Pons (tissue), 1 donor: ENCODE measurements around the gene STK35.

Experiments used
- DNase-seq: peaks from one replicate; pipeline ENCODE4 v3.0.0-alpha.2; 2016; ENCODE audit warnings: low spot score

Gene STK35

DNA sequence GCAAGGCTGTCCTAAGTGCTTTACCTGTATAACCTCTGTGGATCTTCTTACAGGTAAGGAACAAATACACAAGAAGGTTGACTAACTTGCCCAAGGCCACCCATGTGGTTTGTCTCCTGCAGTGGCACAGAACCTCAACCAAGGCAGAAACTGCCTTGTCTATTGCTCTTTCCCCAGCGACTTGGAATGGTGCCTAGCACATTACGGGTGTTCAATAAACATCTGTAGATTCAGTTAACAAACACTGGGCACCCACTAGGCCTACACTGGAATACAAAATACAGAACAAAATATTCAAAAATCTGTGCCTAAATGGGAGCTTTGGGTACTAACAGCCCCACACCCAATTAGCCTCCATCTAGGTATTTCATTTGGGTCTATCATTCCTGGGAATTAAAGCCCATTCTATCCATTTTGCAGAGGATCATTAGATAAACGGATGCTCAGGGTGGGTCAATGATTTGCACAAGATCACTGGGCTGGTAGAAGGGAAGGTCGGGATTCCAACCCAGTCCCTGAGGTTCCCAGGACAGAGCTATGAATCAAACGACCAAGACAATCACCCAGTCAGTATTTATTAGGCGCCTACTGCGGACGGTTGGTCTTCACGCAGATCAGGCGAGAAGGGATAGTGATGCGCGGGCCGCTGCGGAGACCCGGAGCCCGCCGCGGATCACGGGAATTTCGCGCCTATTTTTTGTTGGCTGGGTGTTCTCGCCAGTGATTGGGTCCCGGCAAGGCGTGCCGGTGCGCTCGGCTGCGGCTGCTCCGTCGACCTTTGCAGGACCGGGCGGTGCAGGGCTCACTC is at the start of gene STK35:
TSS of gene STK35 (plus strand) at position 771 of the 808 bp plus-strand sequence. CDS start 55 bp downstream, outside the sequence.
- no peak for DNase-seq

DNA sequence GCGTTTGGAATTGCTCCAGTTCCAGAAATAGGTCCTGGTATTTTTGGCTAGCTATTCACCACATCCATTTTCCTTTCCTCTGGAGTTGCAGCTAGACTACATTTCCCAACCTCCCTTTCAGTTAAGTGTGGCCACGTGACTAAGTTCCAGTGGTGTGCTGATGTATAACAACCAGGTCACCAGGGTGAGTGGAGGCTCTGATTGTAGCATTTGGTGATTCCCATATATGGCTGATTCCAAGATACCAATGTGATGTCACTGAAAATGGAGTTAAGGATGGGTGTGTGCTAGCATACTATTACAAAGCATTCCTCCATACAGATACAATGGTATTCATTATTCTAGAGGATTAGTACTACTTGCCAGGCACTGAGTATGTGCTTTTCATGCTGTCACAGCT is 49.7 kb upstream of the STK35 start:
- DNase-seq: no peak

DNA sequence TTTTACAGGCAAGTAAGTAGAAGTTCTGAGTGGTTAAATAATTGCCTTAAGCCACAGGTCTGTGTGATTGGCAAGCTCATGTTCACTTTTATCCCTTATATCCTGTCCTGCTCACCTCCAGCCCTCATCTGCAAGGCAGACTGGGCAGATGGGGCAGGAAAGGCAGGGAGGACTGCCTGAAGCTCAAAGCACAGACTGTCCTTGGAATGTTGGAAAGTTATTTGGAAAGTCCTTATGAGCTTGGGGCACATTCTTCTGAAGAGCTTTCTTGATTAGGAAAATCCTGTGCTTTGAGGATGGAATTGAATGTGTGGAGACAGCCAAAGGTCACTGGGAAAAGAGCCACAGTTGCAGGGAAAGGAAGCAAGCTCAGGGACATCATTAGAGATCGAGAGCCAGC is 48.9 kb upstream of the STK35 start:
- DNase-seq: no peak

DNA sequence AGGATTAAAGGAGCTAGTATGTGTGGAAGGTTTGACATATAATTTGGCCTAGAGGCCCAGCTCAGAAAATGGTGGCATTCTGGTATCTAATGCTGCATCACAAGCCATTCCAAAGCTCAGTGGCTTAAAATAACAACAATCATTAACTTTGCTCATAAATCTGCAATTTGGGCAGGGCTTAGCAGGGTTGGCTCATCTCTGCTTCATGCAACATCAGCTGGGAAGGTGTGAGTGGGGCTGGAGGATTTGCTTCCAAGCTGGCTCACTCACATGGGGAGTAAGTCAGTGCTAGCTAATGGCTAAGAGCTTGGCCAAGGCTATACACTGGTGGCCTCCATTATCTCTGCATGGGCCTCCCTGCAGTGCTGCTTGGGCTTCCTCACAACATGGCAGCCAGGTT is 48.0 kb upstream of the STK35 start:
- no peak for DNase-seq

DNA sequence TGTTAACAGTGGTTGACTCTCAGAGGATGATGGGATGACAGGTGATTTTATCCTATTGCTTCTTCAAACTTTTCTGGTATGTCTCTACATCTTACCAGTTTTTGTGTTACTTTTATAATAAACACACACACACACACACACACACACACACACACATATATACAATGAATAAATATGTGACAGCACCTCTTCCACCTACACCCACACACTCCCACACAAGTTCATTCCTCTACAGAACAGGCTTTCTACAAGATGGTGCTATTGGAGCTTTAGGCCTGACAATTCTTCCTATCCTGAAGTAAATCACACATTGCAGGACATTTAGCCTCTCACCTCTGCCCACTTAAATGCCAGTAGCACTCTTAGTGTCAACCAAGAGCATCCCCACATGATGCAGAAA is 46.7 kb upstream of the STK35 start:
- no peak for DNase-seq

DNA sequence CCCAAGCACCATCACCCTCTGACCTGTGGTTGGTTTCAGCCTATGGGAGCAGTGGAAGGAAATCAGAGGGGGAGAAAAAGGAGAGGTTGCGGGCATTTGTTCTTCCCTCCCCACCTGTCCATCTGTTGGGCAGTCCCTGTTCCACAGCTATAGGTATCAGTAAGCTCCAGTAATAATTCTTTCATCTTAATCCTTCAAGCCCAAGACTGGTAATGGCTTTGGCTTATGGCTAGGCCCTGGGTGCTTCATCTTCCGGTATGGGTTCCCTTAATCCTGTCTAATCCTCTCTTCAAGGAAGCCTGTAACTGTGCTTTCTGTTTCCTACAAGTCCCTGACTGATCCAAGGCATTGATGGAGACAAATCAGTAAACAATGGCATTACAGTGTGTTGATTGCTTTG is 42.2 kb upstream of the STK35 start:
- no peak for DNase-seq

DNA sequence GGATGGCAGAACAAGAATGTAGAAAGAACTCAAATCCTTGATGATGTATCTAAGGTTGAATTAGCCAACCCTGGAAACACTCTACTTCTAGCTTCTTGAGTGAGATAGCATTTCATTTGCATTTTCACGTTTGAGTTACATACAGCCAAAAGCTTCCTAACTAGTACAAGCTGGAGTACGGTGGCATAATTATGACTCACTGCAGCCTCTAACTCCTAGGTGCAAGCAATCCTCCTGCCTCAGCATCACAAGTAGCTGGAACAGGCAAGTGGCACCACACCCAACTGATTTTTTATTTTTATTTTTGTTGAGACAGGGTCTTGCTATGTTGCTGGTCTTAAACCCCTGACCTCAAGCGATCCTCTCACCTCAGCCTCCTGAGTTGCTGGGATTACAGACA is 36.5 kb upstream of the STK35 start:
- no peak for DNase-seq

DNA sequence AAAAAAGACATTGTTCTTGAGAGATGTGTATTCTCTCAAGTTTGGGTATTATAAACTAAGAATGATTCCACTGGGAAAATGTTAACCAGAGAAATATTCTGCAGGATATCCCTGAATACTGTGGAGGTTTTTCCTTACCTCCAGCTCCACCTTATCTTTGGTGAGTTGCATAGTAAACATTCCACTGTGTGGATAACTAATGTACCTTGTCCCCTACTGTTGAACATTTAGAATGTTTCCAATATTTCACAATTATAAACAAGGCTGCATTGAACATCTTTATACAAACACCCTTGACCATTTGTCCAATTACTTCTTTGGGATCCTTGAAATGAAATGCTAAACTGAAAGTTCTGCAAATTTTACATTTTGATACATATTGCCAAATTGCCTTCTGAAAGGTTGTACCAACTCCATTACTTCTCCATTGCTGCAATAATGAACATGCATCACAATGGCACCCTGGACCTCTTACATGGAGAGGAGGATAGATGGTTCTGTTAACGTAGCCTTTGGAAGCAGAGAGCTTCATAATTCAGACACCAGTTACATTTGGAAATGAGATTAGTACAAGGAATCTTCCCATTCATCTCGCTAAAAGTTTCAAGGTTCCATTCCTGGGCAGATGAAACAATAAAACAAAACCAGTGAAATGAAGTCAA is 35.0 kb upstream of the STK35 start:
- DNase-seq: no peak

DNA sequence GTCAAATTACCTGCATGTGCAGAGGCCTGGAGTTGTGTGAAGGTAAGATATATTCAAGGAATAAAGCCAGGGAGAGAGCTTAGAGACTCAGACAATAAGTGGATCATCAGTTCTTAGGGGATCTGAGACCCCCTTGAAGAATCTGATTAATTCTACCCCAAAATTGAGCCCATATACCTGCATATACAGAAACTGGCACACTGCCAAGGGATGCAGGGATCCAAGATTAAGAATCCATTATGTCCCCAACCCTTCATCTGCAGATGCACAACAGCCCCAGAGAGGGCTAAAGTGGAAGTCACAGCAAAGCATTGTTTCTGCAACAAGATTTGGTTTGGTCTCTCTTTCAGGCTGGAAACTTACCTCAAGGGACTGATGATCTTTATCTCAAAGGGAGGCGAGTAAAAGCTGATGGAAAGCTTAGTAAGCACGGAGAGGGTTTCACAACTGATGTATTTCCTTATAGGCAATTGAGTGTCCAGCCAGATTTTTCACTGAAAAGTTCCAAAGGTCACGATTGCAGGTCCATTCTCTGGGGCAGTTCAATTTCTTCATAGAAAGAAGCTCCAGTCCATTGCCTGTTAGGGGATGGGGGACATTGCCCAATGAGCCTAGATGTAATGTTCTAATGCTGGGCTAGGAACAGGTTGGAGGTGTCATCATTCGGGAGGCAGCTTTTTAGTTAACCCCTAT is 20.9 kb upstream of the STK35 start:
- no peak for DNase-seq

DNA sequence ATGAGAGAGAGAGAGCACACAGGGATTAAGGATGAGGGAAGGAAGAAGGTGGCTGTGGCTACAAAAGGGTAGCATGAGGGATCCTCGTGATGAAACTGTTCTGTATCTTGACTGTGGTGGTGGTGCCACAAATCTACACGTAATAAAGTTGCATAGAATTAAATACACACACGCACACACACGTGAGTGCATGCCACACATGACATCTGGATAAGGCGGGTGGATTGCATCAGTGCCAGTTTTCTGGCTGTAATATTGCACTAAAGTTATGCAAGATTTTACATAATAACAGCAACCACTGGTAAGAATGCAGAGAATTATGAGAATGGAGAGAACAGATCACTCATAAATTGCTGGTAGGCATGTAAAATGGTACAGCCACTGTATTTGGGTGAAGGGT is 16.9 kb upstream of the STK35 start:
- no peak for DNase-seq

DNA sequence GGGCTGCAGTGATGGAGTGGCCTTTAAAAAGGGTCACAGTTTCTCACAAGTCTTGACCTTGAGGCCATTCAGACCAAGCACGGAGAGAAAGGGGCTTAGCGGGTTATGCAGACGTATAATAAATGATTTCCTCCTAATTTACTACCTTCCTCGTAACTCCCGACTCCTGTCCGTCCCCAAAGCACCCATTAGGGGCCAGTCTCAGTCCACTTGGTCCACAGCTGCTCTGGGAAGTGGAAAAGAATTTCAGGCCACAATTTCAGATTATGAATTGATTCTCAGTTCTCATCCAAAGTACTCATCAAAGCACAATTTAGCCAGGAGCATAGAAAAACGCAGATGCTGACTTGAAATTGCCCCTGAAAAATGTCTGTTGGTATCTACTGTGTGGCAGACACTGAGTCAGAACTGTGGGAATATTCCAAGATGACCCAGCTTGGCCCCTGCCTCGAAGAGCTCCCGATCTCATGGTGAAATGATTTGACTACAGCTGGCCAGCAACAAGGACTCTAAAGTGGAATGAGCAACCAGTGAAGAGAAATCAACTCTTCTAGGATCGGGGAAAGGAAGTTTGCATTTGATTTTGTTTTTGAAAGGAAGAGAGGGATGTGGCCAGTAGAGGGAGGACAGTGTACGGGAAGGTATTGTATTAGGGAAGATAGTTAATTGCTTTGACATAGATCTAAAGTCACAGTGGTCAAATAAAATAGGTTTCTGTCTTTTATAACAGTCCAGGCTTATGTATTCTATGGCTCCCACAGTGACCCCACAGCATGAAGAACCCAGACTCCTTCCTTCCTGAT is 15.2 kb upstream of the STK35 start:
- no peak for DNase-seq

DNA sequence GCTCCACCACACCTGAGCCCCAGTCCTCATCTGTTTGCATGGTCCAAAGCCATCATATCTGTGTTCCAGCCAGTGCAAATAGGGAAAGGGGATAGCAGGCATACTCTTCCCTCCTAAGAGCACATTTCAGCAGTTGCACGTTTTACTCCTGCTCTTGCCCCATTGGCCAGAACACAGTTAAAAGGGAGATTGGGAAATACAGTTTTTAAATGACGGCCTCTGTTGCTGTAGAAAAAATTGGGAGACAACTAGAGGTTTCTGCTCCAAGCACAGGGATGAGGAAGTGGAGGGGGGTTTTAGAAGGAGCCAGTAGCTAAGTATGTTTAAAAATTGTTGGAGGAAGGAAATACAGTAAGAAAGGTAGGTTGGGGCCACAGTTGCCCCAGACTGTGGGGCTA is 14.6 kb upstream of the STK35 start:
- no peak for DNase-seq

DNA sequence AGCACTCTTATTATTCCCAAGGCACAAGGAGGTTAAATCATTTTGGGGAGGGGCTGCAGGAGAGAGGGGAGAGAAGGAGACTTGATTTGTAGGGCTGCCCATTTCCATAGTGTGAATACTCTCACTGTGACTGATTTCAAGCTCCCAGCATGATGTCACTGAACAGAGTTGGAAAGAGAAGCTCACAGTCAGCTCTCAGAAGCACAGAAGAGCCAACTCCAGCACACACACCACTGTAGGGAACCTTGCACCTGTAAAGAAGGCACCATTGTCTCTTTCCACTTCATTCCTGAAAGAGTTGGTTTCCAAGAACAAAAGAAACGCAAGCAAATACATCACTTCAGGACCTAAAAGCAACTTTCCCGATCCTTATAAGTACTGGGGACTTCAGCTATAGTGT is 12.7 kb upstream of the STK35 start:
- DNase-seq: no peak

DNA sequence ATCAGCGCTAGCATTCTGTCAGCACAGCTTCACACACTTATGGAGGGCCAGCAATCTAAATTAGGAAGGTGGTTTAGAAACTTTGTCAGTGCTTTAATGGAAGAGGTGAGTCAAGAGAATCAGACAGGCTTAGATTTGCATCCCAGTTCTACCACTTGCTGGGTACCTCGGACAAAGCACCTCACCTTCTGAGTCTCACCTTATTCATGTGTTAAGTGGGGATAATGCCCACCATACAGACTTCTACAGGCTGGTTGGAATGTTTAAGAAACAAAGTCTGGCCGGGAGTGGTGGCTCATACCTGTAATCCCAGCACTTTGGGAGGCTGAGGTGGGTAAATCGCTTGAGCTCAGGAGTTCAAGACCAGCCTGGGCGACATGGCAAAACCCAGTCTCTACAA is 12.2 kb upstream of the STK35 start:
- no peak for DNase-seq

DNA sequence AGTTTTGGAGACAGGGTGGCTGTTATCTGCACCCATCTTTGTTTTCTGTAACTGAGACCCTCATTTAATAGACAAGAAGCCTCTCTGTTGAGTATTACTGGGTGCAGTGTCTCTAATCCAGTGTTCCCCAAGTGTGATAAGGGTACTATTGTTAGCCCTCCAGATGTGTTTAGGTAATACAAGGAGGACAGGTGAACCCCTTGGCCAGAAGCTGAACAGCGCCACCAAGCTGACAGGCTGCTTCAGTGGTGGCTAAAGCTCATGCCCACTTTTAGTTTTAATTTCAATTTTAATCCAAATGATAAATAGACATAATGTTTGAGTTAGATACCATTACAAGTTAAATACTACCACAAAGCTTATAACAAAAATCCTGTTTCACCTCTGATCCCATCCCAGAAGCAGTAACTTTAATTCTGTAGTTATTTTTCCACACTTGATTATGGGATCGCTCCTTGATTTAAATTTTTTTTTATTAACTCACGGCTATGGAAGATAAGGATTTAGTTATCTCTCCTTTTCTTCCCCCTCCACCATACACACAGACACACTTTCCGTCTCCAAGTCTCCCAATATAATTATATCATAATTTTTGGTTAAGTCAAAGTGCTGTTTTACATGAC is 8.4 kb upstream of the STK35 start:
- DNase-seq: no peak

DNA sequence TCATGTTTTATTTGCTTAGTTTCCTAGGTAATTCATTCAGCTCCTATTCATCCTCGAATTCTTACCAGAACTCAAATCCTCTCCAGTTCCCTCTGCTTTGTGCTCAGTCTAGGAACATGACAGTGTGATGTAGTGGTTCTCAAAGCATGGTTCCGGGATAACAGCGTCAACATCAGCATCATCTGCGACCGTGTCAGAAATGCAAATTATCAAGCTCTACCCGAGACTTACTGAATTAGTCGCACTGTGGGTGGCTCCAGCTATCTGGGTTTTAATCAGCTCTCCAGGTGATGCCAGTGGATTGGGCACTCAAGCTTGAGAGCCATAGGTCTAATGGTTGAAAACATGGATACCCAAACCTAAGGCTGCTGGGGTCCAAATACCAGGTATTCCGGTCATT is 7.7 kb upstream of the STK35 start:
- no peak for DNase-seq

DNA sequence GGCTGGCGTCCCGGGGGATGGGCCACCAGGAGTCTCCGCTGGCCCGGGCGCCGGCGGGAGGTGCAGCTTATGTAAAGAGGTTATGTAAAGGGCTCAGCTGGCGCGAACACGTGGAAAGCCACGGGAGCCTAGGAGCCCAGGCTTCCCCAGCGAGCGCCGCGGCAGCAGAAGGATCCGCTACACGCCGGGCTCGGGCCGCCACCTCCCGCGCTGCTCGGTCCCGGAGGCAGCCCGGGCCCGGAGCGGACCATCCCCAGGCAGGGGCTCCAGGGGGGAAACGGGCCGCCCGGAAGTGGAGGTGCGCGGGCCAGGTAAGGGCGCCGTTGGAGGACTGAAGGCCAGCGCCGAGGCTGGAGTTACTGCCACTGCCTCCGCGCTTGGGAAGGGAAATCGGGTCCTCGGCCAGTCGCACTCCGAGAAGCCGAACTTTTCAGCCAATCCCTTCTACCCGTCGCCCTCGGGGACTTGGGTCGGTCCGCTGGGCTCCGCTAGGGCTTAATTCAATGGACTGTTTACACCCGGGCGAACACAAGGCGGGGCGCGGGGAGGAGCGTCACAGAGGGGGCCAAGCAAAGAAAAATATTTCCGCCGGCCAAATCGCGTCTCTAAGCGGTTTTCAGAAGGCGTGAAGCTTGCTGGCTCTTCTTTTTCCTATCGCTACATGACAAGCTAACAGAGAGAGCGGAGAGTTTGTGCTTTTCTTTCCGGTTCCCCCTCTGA is 398 bp downstream of the STK35 start:
- DNase-seq: peak; percentile 91

DNA sequence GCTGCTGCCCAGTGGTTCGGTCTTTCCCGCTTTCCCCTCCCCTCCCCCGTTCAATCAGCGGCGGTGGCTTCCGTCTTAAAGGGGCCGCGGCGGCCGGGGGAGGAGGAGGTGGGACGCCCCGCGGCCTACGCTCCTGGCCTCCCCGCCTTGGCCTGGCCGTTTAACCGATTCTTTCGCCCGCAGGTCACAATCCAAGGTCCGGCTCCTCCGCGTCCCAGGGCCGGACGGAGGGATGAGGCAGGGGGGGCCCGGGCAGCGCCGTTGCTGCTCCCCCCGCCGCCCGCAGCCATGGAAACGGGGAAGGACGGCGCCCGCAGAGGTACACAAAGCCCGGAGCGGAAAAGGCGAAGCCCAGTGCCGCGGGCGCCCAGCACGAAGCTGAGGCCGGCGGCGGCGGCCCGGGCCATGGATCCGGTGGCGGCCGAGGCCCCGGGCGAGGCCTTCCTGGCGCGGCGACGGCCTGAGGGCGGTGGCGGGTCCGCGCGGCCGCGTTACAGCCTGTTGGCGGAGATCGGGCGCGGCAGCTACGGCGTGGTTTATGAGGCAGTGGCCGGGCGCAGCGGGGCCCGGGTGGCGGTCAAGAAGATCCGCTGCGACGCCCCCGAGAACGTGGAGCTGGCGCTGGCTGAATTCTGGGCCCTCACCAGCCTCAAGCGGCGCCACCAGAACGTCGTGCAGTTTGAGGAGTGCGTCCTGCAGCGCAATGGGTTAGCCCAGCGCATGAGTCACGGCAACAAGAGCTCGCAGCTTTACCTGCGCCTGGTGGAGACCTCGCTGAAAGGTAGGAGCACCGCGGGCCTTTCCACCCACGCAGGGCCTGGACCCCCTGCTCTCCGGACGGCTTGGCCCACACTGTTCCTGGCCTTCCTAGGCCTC is 1.2 kb downstream of the STK35 start:
- peak; percentile 85 for DNase-seq

DNA sequence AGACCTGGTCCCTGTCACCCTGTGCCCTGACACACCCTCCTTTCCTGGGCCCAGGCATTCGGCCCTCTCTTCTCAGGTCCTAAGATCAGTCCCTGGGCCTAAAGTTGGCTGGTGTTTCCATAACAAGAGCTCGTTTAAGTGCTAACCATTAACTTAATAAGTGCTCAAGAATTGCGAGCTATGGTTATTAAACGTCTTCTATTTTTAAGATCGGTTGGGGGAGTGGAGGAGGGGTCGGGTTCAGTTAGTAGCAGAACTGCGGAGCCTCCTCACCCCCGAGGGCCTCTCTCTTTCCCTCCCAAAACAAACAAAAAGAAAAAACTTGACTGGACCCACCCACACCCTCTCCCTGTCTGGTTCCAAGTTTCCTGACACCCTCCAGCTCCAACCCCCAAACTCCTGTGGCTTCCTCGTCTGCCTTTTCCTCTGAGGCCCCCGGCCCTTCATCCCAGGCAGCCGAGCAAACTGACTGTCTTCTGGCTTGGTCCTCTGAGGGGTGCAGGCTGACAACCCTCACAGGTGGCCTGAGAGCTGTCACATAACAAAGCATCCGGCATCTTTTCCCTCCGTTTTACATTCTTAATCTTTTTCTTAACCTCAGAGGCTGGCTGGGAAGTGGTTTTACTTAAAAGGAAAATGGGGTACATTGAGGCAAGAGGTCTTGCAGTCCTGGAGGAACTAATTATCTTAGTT is 2.0 kb downstream of the STK35 start:
- DNase-seq: no peak

DNA sequence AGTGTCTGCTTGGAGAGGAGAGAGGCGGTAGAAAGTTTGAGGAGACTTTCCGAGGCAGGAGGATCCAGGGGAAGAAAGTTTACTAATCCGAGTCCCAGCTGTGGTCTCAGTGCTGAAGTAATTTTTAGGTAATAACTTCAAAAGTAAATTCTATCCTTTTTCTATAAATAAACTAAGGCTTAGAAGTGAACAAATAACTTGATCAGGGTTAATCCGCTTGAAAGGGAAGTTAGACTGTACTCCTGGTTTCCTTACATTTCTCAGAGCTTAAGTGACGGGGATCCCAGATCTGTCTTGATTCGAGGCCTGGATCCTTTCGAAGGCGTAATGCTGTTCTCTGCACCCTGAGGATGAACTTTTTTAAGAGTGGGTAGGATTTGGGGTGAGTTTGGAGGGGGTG is 2.6 kb downstream of the STK35 start:
- DNase-seq: no peak
